ENCODE data around the gene SPSB3.

SPSB3 gene

DNA sequence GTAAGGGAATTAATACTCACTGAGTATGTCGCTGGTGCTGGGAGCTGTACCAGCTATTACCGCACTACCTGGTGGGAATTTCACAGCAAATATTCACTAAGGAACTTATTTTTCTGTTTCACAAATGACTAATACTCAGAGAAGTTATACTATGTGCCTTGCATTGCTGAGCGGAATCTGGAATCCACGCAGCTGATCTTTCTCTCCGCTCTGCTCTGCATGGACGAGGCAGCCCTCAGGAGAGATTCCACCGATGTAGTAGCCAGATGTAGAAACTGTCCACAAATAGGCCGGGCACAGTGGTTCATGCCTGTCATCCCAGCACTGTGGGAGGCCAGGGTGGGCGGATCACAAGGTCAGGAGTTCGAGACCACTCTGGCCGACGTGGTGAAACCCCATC, 28.2 kb downstream of the SPSB3 start:
- H3K4me3 ChIP-seq (ENCODE audit: low read depth, low read length), result no peak overlapping the region
- TF ChIP-seq, protein P1, sequence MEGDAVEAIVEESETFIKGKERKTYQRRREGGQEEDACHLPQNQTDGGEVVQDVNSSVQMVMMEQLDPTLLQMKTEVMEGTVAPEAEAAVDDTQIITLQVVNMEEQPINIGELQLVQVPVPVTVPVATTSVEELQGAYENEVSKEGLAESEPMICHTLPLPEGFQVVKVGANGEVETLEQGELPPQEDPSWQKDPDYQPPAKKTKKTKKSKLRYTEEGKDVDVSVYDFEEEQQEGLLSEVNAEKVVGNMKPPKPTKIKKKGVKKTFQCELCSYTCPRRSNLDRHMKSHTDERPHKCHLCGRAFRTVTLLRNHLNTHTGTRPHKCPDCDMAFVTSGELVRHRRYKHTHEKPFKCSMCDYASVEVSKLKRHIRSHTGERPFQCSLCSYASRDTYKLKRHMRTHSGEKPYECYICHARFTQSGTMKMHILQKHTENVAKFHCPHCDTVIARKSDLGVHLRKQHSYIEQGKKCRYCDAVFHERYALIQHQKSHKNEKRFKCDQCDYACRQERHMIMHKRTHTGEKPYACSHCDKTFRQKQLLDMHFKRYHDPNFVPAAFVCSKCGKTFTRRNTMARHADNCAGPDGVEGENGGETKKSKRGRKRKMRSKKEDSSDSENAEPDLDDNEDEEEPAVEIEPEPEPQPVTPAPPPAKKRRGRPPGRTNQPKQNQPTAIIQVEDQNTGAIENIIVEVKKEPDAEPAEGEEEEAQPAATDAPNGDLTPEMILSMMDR (IDR thresholded peaks at IDR 0.05; ENCODE audit: control insufficient read depth, extremely low read depth, insufficient read depth), result no peak
- DNase-seq (ENCODE audit: low read depth), result no peak

DNA sequence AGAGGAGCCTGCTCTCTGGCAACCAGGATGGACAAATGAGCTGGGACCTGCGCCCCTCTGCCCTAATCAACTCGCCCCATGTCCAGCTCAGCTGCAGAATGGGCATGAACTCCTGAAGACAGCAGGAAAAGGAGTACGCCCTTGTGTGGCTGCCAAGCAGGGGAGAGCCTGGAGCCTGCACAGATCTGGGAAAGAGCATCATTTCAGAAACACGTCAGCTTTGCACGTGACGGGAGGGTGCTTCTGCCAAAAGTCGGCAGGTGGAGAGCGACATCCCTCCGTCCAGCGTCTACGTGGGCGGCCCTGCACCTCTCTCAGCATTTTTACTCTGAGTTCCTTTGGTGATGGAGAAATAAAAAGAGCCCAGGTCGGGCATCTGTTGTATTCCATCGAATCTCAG, 29.5 kb downstream of the SPSB3 start:
- TF ChIP-seq, protein P1 (IDR thresholded peaks at IDR 0.05; ENCODE audit: control insufficient read depth, extremely low read depth, insufficient read depth), result no peak
- H3K4me3 ChIP-seq (ENCODE audit: low read depth, low read length), result no peak overlapping the region
- no peak for DNase-seq (ENCODE audit: low read depth)

DNA sequence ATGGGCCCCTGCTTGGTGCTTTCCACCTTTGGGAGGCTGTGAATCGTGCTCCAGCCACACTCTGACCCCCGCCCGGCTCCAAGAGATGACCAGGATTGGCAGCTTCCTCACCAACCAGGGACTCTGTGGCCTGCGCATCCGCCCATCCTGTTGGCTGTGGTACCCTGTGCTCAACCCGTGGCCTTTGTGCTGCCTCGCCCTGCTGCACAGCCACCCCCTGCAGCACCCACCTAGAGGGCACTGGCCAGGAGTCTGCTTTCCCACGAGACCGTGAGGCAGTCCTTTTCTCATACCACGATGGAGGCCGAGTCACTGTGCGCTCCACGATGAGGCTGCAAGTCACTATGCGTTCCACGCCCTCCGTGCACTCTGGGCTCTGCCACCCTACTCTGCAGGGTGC, 30.4 kb downstream of the SPSB3 start:
- DNase-seq (ENCODE audit: low read depth), result no peak
- H3K4me3 ChIP-seq (ENCODE audit: low read depth, low read length), result no peak overlapping the region
- TF ChIP-seq, protein P1 (IDR thresholded peaks at IDR 0.05; ENCODE audit: control insufficient read depth, extremely low read depth, insufficient read depth), result no peak

DNA sequence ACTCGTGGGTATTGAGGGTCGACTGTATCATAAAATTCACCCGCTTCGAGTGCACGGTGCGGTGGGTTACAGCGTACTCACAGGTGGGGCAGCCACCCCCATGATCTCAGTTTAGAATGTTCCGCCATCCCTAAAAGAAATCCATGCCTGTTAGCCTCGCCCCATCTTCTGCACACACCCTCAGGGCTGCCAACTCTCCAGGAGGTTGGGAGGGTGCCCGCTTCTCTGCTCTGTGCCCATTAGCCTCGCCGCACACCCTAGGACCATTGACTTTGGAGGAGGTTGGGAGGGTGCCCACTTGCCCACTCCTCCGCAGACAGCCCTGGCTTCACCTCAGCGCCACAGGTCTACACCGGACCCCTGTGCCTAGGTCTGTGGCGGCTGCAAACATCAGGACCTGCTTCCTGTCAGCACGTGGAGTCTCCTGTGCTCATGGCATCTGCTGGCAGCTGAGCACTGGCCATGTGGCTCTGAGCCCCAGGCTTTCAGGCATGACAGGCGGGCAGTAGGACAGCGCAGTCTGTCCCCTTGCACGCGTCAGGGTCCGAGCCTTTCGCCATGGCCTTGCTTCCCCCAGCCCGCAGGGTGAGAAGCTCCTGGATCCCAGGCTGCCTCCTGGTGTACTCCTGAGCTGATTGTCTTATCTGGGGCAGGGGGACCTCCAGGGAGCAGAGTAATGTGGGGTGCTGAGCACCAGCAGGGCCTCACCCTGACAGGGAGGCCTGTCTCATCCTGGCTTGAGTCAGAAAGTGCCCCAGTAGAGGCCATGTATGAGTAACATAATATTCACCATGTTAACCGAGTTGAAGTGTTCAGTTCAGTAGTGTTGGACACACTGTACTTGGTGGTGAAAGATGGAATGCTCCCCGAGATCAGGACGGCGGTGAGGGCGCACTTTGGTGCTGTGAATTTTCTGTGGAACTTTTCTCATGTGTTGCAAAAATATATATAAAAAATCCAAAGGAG, 32.9 kb downstream of the SPSB3 start:
- TF ChIP-seq, protein P1 (IDR thresholded peaks at IDR 0.05; ENCODE audit: control insufficient read depth, extremely low read depth, insufficient read depth), result no peak
- no peak overlapping the region for H3K4me3 ChIP-seq (ENCODE audit: low read depth, low read length)
- DNase-seq (ENCODE audit: low read depth), result no peak

DNA sequence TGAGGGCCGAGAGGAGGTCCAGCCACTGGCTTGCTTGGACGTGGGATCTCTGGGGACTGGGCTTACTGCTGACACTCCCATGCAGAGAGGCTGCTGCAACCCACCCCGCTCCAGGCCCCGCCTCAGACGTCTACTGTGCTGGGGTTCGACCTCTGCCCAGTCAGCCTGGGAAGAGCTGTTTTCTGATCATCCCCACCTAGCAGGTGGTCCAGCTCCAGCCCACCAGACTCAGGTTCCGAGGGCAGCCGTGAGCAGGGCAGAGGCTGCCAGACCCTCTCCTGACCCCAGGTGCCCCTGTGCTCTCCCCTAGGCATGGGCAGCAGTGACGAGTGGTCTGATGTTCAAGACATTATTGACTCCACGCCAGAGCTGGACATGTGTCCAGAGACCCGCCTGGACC, 34.4 kb downstream of the SPSB3 start:
- TF ChIP-seq, protein P1 (IDR thresholded peaks at IDR 0.05; ENCODE audit: control insufficient read depth, extremely low read depth, insufficient read depth), result no peak
- no peak for DNase-seq (ENCODE audit: low read depth)
- no peak overlapping the region for H3K4me3 ChIP-seq (ENCODE audit: low read depth, low read length)

DNA sequence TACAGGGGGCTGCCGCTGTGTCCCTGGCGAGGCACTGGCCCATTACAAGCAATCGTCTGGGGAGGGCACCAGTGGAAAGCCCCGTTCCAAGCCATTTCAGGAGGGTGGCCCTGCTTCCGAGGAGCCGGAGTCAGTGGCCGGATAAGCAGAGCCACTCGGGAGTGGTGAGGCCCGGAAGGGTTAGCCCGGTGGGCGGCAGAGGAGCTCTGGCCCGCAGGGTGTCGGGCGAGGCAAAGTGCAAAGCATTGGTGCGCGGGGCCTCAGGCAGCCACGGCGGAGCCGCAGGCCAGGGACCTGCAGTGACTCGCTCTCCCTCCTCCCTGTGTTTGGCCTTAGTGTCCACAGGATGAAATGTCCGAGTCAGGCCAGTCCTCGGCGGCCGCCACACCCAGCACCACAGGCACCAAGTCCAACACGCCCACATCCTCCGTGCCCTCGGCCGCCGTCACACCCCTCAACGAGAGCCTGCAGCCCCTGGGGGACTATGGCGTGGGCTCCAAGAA, 35.6 kb downstream of the SPSB3 start:
- DNase-seq (ENCODE audit: low read depth), result no peak
- TF ChIP-seq, protein P1 (IDR thresholded peaks at IDR 0.05; ENCODE audit: control insufficient read depth, extremely low read depth, insufficient read depth), result no peak
- H3K4me3 ChIP-seq (ENCODE audit: low read depth, low read length), result no peak overlapping the region

Measured in LNCaP clone FGC (cell line).